GM12873 (cell line): ENCODE results near the gene ELP4.

ENCODE experiments used
- TF ChIP-seq, protein P1 (sequence below): IDR thresholded peaks from 2 replicates; pipeline ENCODE4 v1.5.1; 2012; ENCODE audit warnings: low read depth, mild to moderate bottlenecking, moderate library complexity, low read length, control low read depth; ENCODE audit not compliant: insufficient read depth; ENCODE audit errors: missing control alignments

Gene ELP4

GRCh38 chr11:31728432-31728831, 218.9 kb downstream of the ELP4 start:
- TF ChIP-seq, protein P1, sequence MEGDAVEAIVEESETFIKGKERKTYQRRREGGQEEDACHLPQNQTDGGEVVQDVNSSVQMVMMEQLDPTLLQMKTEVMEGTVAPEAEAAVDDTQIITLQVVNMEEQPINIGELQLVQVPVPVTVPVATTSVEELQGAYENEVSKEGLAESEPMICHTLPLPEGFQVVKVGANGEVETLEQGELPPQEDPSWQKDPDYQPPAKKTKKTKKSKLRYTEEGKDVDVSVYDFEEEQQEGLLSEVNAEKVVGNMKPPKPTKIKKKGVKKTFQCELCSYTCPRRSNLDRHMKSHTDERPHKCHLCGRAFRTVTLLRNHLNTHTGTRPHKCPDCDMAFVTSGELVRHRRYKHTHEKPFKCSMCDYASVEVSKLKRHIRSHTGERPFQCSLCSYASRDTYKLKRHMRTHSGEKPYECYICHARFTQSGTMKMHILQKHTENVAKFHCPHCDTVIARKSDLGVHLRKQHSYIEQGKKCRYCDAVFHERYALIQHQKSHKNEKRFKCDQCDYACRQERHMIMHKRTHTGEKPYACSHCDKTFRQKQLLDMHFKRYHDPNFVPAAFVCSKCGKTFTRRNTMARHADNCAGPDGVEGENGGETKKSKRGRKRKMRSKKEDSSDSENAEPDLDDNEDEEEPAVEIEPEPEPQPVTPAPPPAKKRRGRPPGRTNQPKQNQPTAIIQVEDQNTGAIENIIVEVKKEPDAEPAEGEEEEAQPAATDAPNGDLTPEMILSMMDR, result no peak

GRCh38 chr11:31740131-31740530, 230.6 kb downstream of the ELP4 start:
- TF ChIP-seq, protein P1, result no peak

- TF ChIP-seq, protein P1, result no peak
Observed at GRCh38 chr11:31747581-31747980, 238.0 kb downstream of the ELP4 start.

DNA sequence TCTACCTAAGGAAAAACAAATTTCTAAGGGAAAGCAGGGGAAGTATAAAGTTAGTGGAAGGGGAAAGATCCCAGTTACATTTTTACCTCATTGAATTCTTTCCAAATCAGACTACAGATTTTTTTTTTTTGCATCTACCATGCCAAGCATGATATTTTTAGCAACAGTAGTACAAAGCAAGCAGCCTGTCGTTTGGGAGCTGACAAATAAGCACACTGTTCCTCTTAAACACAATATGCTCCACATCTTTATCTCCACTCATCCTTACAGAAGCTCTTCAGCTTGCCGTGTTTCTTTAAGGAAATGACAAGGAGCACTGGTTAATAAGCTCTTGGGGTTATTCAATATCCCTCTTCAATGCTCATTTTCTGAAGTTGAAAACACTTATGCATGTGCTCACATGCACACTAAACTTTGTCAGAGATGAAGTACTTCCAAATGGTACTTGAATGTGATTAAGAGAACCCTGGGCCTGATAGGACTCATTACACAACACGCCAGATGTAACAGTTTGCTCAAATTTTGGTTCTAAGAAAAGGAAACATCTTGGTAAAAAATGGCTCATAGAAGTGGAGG, 247.8 kb downstream of the ELP4 start:
- TF ChIP-seq, protein P1, result no peak

GRCh38 chr11:31761636-31762035, 252.1 kb downstream of the ELP4 start:
- TF ChIP-seq, protein P1, result no peak

GRCh38 chr11:31763296-31763695, 253.7 kb downstream of the ELP4 start:
- TF ChIP-seq, protein P1, result no peak

DNA sequence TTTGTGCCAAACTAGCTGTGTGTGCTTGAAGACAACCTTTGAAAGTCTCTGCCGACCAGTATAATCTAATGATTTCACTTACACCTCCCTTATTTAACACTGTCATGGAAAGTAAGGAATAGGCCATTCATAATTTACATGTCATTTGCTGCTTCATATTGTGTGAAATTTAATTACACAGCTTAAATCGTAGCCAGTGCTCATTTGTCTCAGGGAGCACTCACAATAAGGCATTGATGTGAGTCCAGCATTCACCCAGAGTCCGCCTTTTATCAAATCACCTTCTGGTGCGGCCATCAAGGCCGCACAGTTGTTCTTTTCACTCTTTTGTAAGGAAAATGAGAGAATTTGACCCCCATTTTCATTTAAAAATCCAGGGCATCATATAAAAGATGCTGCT, 254.7 kb downstream of the ELP4 start:
- TF ChIP-seq, protein P1, result no peak
